Kidney epithelial cell (primary cell): ENCODE results near the gene ZNF407. TPM values are rescaled to one million over a fixed set of nuclear protein-coding genes. Genes with fewer than 3 reads are reported as not detected.

Experiments
- DNase-seq: peaks from one replicate; pipeline ENCODE4 v3.0.0-alpha.2; 2010; ENCODE audit warnings: low read depth
- H3K27me3 ChIP-seq: 2 replicates; pipeline ENCODE4 v1.6.0; 2011; ENCODE audit warnings: low read length; ENCODE audit not compliant: control insufficient read depth, insufficient read depth
- H3K36me3 ChIP-seq: 2 replicates; pipeline ENCODE4 v1.5.1; 2011; ENCODE audit warnings: low read length; ENCODE audit not compliant: control insufficient read depth, insufficient read depth
- H3K4me3 ChIP-seq: 2 replicates; pipeline ENCODE4 v1.5.1; 2011; ENCODE audit warnings: low read depth, mild to moderate bottlenecking, control low read depth, low read length
- CTCF ChIP-seq: IDR thresholded peaks from 2 replicates; pipeline ENCODE4 v1.5.1; 2011; ENCODE audit warnings: mild to moderate bottlenecking, moderate library complexity, low read length, control low read depth, inconsistent platforms; ENCODE audit not compliant: insufficient read depth, poor library complexity, severe bottlenecking
- total RNA-seq: library from RNA; depleted of rRNA; stranded (reverse); fragments of >200 nt; gene quantifications from 2 replicates; pipeline ENCODE4 v1.2.3, GENCODE V29; 2015

Gene ZNF407
- total RNA-seq, 1 donor from 2014 or later = 8.2 TPM

- Histone ChIP-seq H3K4me3 (no peak overlapping the region), H3K27me3 (no peaks in the 10 kb centered on the region), H3K36me3 (peaks cover 1% of the 10 kb centered on the region)
- TF ChIP-seq CTCF = no peak
- no peak for DNase-seq
Observed at GRCh38 chr18:74632351-74632679, 34.6 kb downstream of the ZNF407 start.

GRCh38 chr18:74632856-74633255 lies 35.2 kb downstream of the ZNF407 start:
- Histone ChIP-seq H3K36me3 (peaks cover 1% of the 10 kb centered on the region), H3K27me3 (no peaks in the 10 kb centered on the region), H3K4me3 (no peak overlapping the region)
- no peak for TF ChIP-seq CTCF
- DNase-seq = no peak

- TF ChIP-seq CTCF = no peak
- Histone ChIP-seq H3K27me3 (no peaks in the 10 kb centered on the region), H3K36me3 (peaks cover 1% of the 10 kb centered on the region), H3K4me3 (no peak overlapping the region)
- no peak for DNase-seq
Observed at GRCh38 chr18:74633652-74634352, 36.1 kb downstream of the ZNF407 start.

GRCh38 chr18:74635224-74635975 lies 37.7 kb downstream of the ZNF407 start:
- no peak for TF ChIP-seq CTCF

GRCh38 chr18:74637070-74637469 lies 39.4 kb downstream of the ZNF407 start:
- H3K4me3 ChIP-seq = no peak overlapping the region
- TF ChIP-seq CTCF = no peak
- DNase-seq = no peak
- no peaks in the 10 kb centered on the region for H3K27me3 ChIP-seq
- H3K36me3 ChIP-seq = peaks cover 1% of the 10 kb centered on the region

More at GRCh38 chr18:74635224-74635975, 37.7 kb downstream of the ZNF407 start:
- DNase-seq = no peak
- Histone ChIP-seq H3K36me3 (peaks cover 1% of the 10 kb centered on the region), H3K27me3 (no peaks in the 10 kb centered on the region), H3K4me3 (no peak overlapping the region)
